Measurements from ENCODE around the gene TNIK.

TNIK gene

GRCh38 chr3:171458071-171458863 lies 1.9 kb downstream of the TNIK start:
- Histone ChIP-seq H2AFZ (ENCODE audit: low read length) (peak overlapping the region; percentile 96; the same call in 1 of the 2 replicates), H3F3A (ENCODE audit: low read depth) (0 out of 2 replicates have a peak, but pooled peaks cover 3% of the 10 kb centered on the region), H3K4me1 (ENCODE audit: insufficient read depth, low read length, poor library complexity, severe bottlenecking) (peaks cover 60% of the 10 kb centered on the region), H3K79me2 (ENCODE audit: insufficient read depth, low read length) (peaks cover 85% of the 10 kb centered on the region), H3K27me3 (ENCODE audit: insufficient read depth, low read length, poor library complexity, severe bottlenecking) (no peaks in the 10 kb centered on the region), H3K9ac (ENCODE audit: low read depth, low read length, poor library complexity, severe bottlenecking) (peak overlapping the region; percentile 84), H4K20me1 (ENCODE audit: insufficient read depth, low read length, poor library complexity, severe bottlenecking) (peaks cover 46% of the 10 kb centered on the region), H3K36me3 (ENCODE audit: insufficient read depth, low read length) (no peaks in the 10 kb centered on the region), H3K9me2 (replicated peaks; ENCODE audit: low read depth, low read length) (no peaks in the 10 kb centered on the region), H3K4me3 (ENCODE audit: low read length, poor library complexity, severe bottlenecking) (peak overlapping the region; percentile 85), H3K9me3 (ENCODE audit: insufficient read depth, low read depth, low read length) (no peaks in the 10 kb centered on the region), H3K4me2 (ENCODE audit: low read depth, low read length, poor library complexity, severe bottlenecking) (peak overlapping the region; percentile 87)
- TF ChIP-seq EZH2phosphoT487 (IDR thresholded peaks at IDR 0.05; ENCODE audit: borderline replicate concordance), result no peak
- TF ChIP-seq, protein P1, sequence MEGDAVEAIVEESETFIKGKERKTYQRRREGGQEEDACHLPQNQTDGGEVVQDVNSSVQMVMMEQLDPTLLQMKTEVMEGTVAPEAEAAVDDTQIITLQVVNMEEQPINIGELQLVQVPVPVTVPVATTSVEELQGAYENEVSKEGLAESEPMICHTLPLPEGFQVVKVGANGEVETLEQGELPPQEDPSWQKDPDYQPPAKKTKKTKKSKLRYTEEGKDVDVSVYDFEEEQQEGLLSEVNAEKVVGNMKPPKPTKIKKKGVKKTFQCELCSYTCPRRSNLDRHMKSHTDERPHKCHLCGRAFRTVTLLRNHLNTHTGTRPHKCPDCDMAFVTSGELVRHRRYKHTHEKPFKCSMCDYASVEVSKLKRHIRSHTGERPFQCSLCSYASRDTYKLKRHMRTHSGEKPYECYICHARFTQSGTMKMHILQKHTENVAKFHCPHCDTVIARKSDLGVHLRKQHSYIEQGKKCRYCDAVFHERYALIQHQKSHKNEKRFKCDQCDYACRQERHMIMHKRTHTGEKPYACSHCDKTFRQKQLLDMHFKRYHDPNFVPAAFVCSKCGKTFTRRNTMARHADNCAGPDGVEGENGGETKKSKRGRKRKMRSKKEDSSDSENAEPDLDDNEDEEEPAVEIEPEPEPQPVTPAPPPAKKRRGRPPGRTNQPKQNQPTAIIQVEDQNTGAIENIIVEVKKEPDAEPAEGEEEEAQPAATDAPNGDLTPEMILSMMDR (conservative IDR thresholded peaks at IDR 0.05; ENCODE audit: low read length), result no peak

GRCh38 chr3:171457607-171458061 lies 2.6 kb downstream of the TNIK start:
- peak overlapping the region; percentile 68 for H3K9ac ChIP-seq (ENCODE audit: low read depth, low read length, poor library complexity, severe bottlenecking)

GRCh38 chr3:171456765-171457606 lies 3.2 kb downstream of the TNIK start:
- no peaks in the 10 kb centered on the region for H3K9me3 ChIP-seq (ENCODE audit: insufficient read depth, low read depth, low read length)
- peak overlapping the region; percentile 85 for H3K4me3 ChIP-seq (ENCODE audit: low read length, poor library complexity, severe bottlenecking)
- H3K27me3 ChIP-seq (ENCODE audit: insufficient read depth, low read length, poor library complexity, severe bottlenecking), result no peaks in the 10 kb centered on the region
- TF ChIP-seq, protein P1 (conservative IDR thresholded peaks at IDR 0.05; ENCODE audit: low read length), result no peak
- no peak for TF ChIP-seq EZH2phosphoT487 (IDR thresholded peaks at IDR 0.05; ENCODE audit: borderline replicate concordance)
- H3K36me3 ChIP-seq (ENCODE audit: insufficient read depth, low read length), result no peaks in the 10 kb centered on the region
- H3K9ac ChIP-seq (ENCODE audit: low read depth, low read length, poor library complexity, severe bottlenecking), result peak overlapping the region; percentile 68
- H2AFZ ChIP-seq (ENCODE audit: low read length), result no peak overlapping the region
- peaks cover 56% of the 10 kb centered on the region for H4K20me1 ChIP-seq (ENCODE audit: insufficient read depth, low read length, poor library complexity, severe bottlenecking)
- no peaks in the 10 kb centered on the region for H3K9me2 ChIP-seq (replicated peaks; ENCODE audit: low read depth, low read length)
- H3K4me2 ChIP-seq (ENCODE audit: low read depth, low read length, poor library complexity, severe bottlenecking), result peak overlapping the region; percentile 87
- H3K4me1 ChIP-seq (ENCODE audit: insufficient read depth, low read length, poor library complexity, severe bottlenecking), result peaks cover 61% of the 10 kb centered on the region
- H3K79me2 ChIP-seq (ENCODE audit: insufficient read depth, low read length), result peaks cover 93% of the 10 kb centered on the region
- 0 out of 2 replicates have a peak, but pooled peaks cover 3% of the 10 kb centered on the region for H3F3A ChIP-seq (ENCODE audit: low read depth)

More at GRCh38 chr3:171457607-171458061, 2.6 kb downstream of the TNIK start:
- H3K4me3 ChIP-seq (ENCODE audit: low read length, poor library complexity, severe bottlenecking), result peak overlapping the region; percentile 85
- H3K36me3 ChIP-seq (ENCODE audit: insufficient read depth, low read length), result no peaks in the 10 kb centered on the region
- TF ChIP-seq EZH2phosphoT487 (IDR thresholded peaks at IDR 0.05; ENCODE audit: borderline replicate concordance), result no peak
- TF ChIP-seq, protein P1 (conservative IDR thresholded peaks at IDR 0.05; ENCODE audit: low read length), result no peak
- no peaks in the 10 kb centered on the region for H3K9me2 ChIP-seq (replicated peaks; ENCODE audit: low read depth, low read length)
- peaks cover 53% of the 10 kb centered on the region for H4K20me1 ChIP-seq (ENCODE audit: insufficient read depth, low read length, poor library complexity, severe bottlenecking)
- no peaks in the 10 kb centered on the region for H3K27me3 ChIP-seq (ENCODE audit: insufficient read depth, low read length, poor library complexity, severe bottlenecking)
- 0 out of 2 replicates have a peak, but pooled peaks cover 3% of the 10 kb centered on the region for H3F3A ChIP-seq (ENCODE audit: low read depth)
- no peak overlapping the region for H2AFZ ChIP-seq (ENCODE audit: low read length)
- peaks cover 91% of the 10 kb centered on the region for H3K79me2 ChIP-seq (ENCODE audit: insufficient read depth, low read length)
- H3K9me3 ChIP-seq (ENCODE audit: insufficient read depth, low read depth, low read length), result no peaks in the 10 kb centered on the region
- peak overlapping the region; percentile 87 for H3K4me2 ChIP-seq (ENCODE audit: low read depth, low read length, poor library complexity, severe bottlenecking)
- peaks cover 62% of the 10 kb centered on the region for H3K4me1 ChIP-seq (ENCODE audit: insufficient read depth, low read length, poor library complexity, severe bottlenecking)

Measured in Loucy (cell line).